Stromal cell of bone marrow (primary cell): ENCODE data around the gene PPP1R1C.

Experiments
- DNase-seq: peaks from one replicate; pipeline ENCODE4 v3.0.0-alpha.2; 2012; ENCODE audit warnings: low read depth

Gene PPP1R1C

DNA sequence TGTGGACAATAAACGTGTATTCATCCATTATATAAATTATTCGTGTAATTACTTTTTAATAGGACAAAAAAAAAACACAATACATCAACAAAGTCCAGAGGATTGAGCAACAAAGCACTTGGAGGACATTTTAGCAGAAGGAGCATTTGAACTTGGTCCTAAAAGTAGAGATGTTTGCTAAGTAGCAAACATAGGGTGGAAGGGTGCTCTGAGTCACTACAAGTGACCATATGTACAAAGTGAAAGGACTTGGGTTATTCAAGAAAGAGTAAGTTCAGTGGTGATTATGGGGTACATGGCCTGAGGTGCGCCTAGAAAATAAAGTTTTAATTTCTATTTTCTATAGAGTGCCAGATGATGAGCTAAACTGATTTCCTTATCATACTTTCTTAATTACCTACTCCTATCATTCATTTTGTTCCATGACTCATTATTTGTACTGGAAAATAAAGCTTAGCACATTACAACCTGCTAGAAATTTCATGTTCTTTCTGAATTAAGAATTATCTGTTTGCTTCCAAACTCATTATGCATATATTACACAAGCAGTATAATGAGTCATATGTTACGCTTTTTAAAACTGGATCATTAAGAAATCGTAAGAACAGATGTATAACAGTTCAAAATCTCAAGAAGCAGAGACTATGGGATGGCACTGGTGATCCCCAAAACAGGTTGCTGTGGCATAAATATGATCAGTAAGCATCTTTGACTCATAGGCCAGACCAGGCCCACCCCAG is 13.1 kb upstream of the PPP1R1C start:
- DNase-seq: no peak

DNA sequence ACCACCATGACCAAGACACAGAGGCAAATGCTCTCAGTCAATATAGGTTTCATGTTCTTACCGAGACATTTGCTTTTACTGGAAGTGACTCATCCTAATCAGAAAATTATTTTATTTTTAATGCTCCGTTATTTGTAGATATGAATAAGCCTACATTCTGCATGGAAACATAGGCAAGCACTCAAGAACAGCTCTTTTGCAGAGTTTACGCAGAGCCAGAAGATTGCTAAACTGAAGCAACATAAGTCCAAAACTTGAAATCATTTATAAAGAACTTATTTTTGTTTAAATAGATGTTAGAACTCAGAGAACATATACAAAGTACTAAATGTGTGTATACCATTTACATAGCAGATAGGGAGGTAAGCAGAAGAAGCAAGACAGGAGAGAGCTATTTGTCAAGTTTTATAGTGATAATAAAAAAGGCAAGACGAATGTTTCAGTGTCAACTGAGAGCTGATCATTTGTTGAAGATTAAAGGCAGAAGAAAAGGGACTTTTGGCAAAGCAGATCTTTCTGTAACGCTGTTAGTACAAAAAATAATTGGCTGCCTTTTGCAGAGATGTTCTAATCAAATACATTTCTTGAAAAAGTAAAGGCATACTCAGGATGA is 12.4 kb upstream of the PPP1R1C start:
- no peak for DNase-seq

GRCh38 chr2:181977661-181978350 is 7.8 kb upstream of the PPP1R1C start:
- no peak for DNase-seq

GRCh38 chr2:181978351-181979150 is 7.1 kb upstream of the PPP1R1C start:
- no peak for DNase-seq

DNA sequence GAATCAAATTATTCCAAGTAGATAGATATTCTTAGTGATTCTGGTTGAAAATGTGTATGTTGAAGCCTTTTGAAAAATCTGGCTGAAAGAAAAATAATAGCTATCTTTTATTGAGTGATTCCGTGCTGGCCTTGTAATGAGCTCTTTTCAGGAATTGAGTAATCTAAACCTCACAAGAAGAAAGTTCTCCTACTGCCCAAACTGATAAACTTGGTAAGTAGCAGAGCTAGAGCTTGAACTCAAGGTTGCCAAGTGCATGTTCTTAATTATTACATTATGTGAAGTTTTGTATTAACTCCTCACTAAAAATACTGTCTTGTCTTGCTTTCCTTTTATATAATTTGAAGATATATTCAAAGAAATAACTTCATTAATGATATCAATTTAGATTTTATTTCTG is 1.6 kb upstream of the PPP1R1C start:
- no peak for DNase-seq

DNA sequence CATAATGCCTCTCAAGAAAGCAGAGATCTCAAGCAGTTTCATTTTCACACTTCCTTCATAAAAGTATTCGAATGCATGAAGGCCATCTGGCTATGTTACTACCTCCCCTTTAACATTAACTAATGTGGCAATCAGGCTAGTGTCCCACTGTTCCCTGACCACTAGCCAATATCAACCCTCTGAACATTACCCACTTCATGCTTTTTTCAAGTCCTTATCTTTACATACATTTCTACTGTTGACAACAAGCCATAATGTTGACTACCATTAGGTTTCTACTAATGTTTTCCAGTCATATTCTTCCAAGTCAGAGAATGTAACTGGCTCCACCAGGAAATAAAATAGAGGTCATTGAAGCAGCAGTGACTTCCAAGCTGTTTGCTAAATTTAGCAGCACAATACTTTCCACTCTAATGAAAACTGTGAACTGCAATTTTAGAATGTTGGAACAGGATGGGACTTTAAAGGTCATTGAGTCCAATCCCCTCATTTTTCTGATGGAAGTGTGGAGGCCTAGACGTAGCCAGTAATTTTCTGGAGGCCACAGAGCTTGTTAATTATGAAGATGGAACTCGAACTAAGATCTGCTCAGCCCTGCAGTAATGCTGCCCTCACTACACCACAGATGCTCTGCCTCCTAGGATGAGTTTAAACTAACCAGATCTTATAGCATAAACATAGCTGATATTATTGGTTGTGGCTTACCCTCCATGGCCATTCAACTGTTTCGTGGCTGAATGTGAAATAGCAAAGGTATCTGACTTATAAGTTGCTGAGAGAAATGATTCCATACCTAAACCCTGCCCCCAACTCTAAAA is 630 bp upstream of the PPP1R1C start:
- no peak for DNase-seq

GRCh38 chr2:181988154-181988924 is 2.7 kb downstream of the PPP1R1C start:
- DNase-seq: no peak

DNA sequence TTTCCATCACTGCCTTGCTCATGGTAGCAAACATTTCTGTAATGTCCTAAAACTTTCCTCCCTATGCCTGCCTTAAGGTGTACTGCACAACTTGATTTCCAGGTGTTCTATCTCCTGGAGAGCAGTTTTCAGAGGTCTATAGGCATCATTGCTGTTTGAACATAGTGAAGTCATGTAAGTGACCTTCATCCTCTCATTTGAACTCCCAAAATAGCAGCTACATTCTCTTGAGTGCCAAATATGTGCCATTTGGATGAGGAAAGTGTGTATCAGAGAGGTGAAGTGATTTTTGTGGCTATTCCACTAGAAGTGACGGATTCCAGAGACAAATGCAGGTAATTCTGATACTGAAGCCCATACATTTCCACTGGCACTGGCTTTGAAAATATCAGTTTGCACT is 3.4 kb downstream of the PPP1R1C start:
- no peak for DNase-seq

- no peak for DNase-seq
These were observed 5.7 kb downstream of the PPP1R1C start for GRCh38 chr2:181991171-181991885.

DNA sequence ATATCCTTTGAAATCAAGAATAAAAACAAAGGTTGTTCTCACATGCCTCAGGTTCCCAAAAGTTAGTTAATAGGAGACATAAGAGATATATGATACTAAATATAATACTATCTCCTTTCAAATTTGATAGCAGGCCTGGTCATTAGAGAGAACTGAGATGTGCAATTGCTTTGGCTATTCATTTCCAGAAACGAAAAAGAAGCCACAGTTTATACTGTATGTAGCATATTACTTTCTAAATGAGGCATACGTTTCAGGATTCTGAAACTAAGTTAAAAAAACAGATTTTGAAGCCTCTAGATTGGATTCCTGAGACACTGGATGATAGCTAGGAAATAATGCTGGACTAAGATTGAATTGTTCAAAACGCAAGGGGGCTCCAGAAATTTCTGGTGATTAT is 7.1 kb downstream of the PPP1R1C start:
- no peak for DNase-seq

DNA sequence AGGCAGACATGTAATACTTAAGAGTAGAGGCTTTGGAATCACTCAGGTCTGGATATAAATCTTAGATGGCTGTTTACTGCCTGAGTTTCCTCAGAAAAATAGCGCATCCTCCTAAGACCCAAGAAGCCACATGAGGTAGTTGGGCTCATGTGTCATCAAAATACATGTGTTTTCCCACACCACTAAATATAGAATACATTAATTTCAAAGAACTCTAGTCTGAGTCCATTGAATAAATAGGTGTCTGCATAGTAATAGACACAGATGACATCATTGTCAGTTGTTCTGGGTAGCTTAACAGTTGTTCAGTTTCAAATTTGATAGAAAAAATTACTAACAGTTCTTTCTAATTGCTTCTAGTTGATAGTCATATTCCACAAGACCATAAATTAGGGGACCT is 9.6 kb downstream of the PPP1R1C start:
- DNase-seq: no peak

- DNase-seq: no peak
These were observed 12.6 kb downstream of the PPP1R1C start for GRCh38 chr2:181998041-181998835.

DNA sequence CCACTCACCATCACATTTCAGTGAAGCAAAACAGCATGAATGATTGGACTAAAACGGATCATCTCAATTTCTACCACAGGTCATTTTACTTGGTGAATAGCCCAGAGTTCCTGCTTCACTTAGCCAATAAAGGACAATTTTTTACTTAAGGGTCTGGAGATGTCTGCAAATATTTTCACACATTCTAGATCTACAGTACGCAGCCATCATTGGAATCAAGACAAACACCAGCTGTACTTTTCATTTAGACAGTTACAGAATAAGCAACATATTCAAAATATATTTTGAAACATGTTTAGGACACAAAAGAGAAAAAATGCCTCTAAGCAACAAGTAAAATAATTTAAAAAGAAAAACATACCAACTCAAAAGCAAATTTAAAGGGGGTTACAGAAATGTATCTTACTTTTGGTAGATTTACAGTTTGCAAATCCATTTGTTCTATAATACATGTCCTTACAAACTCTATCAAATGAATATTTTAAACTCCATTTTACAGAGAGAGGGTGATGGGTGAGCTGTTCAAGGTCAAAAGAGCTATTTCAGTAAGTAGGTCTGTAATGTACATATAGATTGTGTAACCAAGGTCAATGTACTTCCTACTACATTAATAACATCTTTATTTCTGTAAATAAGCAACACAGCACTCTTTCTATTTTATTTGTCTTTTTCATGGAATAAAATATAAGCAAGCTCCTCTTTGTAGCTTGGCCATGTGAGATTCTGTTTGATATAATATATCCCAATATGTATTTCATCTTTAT is 13.4 kb downstream of the PPP1R1C start:
- DNase-seq: no peak

GRCh38 chr2:181999911-182000310 is 14.3 kb downstream of the PPP1R1C start:
- no peak for DNase-seq

GRCh38 chr2:182004945-182005520 is 19.4 kb downstream of the PPP1R1C start:
- no peak for DNase-seq

DNA sequence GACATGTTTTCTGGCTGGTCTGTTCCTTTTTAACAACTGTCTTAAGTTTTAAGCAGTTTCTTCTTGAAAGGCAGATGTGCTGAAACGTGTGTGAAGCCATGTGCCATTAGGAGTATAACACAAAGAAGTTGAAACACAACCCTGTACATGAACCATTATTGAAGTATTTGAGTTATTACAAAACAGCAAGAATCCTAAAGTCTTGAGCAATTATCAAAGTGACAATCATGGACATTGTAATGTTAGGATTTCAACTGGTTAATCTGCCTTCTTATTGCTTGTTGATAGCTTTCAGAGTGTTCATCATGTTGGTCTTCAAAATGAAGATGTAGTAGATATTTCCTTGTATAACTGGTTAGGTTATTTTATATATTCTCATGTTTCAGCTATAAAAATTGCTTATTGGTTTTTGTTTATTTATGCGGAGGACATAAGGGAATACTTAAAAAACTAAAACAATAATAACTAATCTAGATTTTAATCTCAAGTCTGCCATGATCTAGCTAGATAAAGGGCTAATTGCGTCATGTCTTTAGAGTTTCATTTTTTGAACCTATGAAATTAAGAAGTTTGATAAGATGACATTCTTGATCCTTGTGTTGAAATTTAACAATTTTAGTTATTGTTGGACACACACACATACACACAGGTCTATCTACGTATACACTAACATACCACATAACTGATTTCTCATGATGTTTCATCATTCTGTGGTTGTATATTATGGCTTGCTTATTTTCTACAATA is 21.1 kb downstream of the PPP1R1C start:
- DNase-seq: no peak

GRCh38 chr2:182014284-182014683 is 28.6 kb downstream of the PPP1R1C start:
- no peak for DNase-seq
